PC-9 (cell line): ENCODE results near the gene CDC42BPB. TPM values are rescaled to one million over a fixed set of nuclear protein-coding genes. Genes with fewer than 3 reads are reported as not detected.

Source experiments
- BruUV-seq: library from RNA; stranded (reverse); fragments of 400-500 nt; replicated peaks from 2 replicates; lab custom pipeline; 2021; lab: Mats Ljungman, UMichigan
- CTCF ChIA-PET: fragments of 300-600 bp; sonication (Branson Sonifier 250); formaldehyde crosslinking; loops from one replicate; lab custom pipeline; 2022; ENCODE audit warnings: antibody characterized with exemption; lab: Charles Lee
- POLR2A ChIA-PET: fragments of 300-600 bp; sonication (Branson Sonifier 250); formaldehyde crosslinking; loops from one replicate; lab custom pipeline; 2022; ENCODE audit warnings: antibody characterized with exemption; ENCODE audit not compliant: unreplicated experiment; lab: Charles Lee
- DNase-seq, 2 experiments: peaks; one replicate each; pipeline versions ENCODE4 v3.0.0 to v3.0.0-alpha.2; 2015 to 2022; ENCODE audit warnings: mixed read lengths in 1 of 2
- H2AFZ ChIP-seq: fragments of 200-600 bp; sonication (generic); 2 replicates; pipeline ENCODE4 v1.8.1; 2017; ENCODE audit warnings: antibody characterized with exemption
- H3F3A ChIP-seq: fragments of 200-600 bp; sonication (generic); 2 replicates; pipeline ENCODE4 v1.8.1; 2017; ENCODE audit warnings: antibody characterized with exemption, mild to moderate bottlenecking, low read depth; ENCODE audit not compliant: insufficient read depth
- H3K27ac ChIP-seq: fragments of 200-600 bp; sonication (generic); 2 replicates; pipeline ENCODE4 v1.6.1; 2016; ENCODE audit warnings: mixed run types
- H3K27me3 ChIP-seq: fragments of 200-600 bp; sonication (generic); 2 replicates; pipeline ENCODE4 v1.6.1; 2016; ENCODE audit warnings: low read depth, mixed run types; ENCODE audit not compliant: insufficient read depth
- H3K36me3 ChIP-seq: fragments of 200-600 bp; sonication (generic); 2 replicates; pipeline ENCODE4 v1.6.1; 2016; ENCODE audit warnings: low read depth, mixed run types
- H3K4me1 ChIP-seq: fragments of 200-600 bp; sonication (generic); replicated peaks from 2 replicates; pipeline ENCODE4 v1.6.1; 2016; ENCODE audit warnings: mixed run types; ENCODE audit not compliant: insufficient read depth
- H3K4me2 ChIP-seq: fragments of 200-600 bp; sonication (generic); 2 replicates; pipeline ENCODE4 v1.6.1; 2017; ENCODE audit warnings: mixed run types
- H3K4me3 ChIP-seq: fragments of 200-600 bp; sonication (generic); 2 replicates; pipeline ENCODE4 v1.6.1; 2016; ENCODE audit warnings: mixed run types
- H3K79me2 ChIP-seq: fragments of 200-600 bp; sonication (generic); 2 replicates; pipeline ENCODE4 v1.6.1; 2017; ENCODE audit warnings: low read depth, mixed run types
- H3K9me2 ChIP-seq: fragments of 200-600 bp; sonication (generic); 2 replicates; pipeline ENCODE4 v1.8.1; 2017; ENCODE audit warnings: mild to moderate bottlenecking; ENCODE audit not compliant: insufficient read depth
- H3K9me3 ChIP-seq: fragments of 200-600 bp; sonication (generic); 2 replicates; pipeline ENCODE4 v1.8.1; 2016; ENCODE audit warnings: low read depth; ENCODE audit not compliant: insufficient read depth
- H4K20me1 ChIP-seq: fragments of 200-600 bp; sonication (generic); 2 replicates; pipeline ENCODE4 v1.8.1; 2017; ENCODE audit not compliant: insufficient read depth
- CTCF ChIP-seq: fragments of 200-600 bp; sonication (generic); conservative IDR thresholded peaks from 2 replicates; pipeline ENCODE4 v1.6.1; 2017; ENCODE audit warnings: mixed run types, antibody characterized with exemption, mild to moderate bottlenecking, moderate library complexity
- EZH2 ChIP-seq: fragments of 200-600 bp; sonication (generic); IDR thresholded peaks from 2 replicates; pipeline ENCODE4 v1.8.0; 2017; ENCODE audit warnings: antibody characterized with exemption, low read depth
- intact Hi-C: fragments of 100-400 bp; cut with micrococcal nuclease; formaldehyde crosslinking; loops from one replicate; pipeline ENCODE4 v1.10.0; 2022; ENCODE audit not compliant: unreplicated experiment
- total RNA-seq: library from RNA; stranded (reverse); gene quantifications from 2 replicates; pipeline ENCODE4 v1.2.3, GENCODE V29; 2021

Gene CDC42BPB
- total RNA-seq, 1 experiment from 2014 or later: 203 TPM

- H3K4me2 ChIP-seq: no peak overlapping the region
- no peak overlapping the region for H3K4me3 ChIP-seq
- no peak for DNase-seq
- POLR2A ChIA-PET: no interaction called here
- H4K20me1 ChIP-seq: peaks cover 16% of the 10 kb centered on the region; the same call in 1 of the 2 replicates
- BruUV-seq: no TSS peak
- H3K9me3 ChIP-seq: no peaks in the 10 kb centered on the region
- H3F3A ChIP-seq: peaks cover 11% of the 10 kb centered on the region; the same call in 1 of the 2 replicates
- no peak overlapping the region for H3K27ac ChIP-seq
- no peak overlapping the region for H2AFZ ChIP-seq
- no peaks in the 10 kb centered on the region for H3K4me1 ChIP-seq
- intact Hi-C loops: no loop called here
- TF ChIP-seq CTCF (no peak), EZH2 (no peak)
- no peaks in the 10 kb centered on the region for H3K9me2 ChIP-seq
- CTCF ChIA-PET: no interaction called here
- no peaks in the 10 kb centered on the region for H3K79me2 ChIP-seq
- no peaks in the 10 kb centered on the region for H3K27me3 ChIP-seq
- peaks cover 31% of the 10 kb centered on the region for H3K36me3 ChIP-seq
Measured at GRCh38 chr14:102942069-102942468, 115.3 kb downstream of the CDC42BPB start.

- no peak for DNase-seq
- H3K36me3 ChIP-seq: peaks cover 27% of the 10 kb centered on the region
- H3K4me2 ChIP-seq: no peak overlapping the region
- no peak overlapping the region for H3K4me3 ChIP-seq
- intact Hi-C loops: no loop called here
- no peak overlapping the region for H3K27ac ChIP-seq
- POLR2A ChIA-PET: no interaction called here
- CTCF ChIA-PET: no interaction called here
- TF ChIP-seq EZH2 (no peak), CTCF (no peak)
- H3K9me2 ChIP-seq: no peaks in the 10 kb centered on the region
- H2AFZ ChIP-seq: no peak overlapping the region
- H3K27me3 ChIP-seq: no peaks in the 10 kb centered on the region
- H3K9me3 ChIP-seq: no peaks in the 10 kb centered on the region
- H3F3A ChIP-seq: peaks cover 8% of the 10 kb centered on the region; the same call in 1 of the 2 replicates
- no TSS peak for BruUV-seq
- peaks cover 16% of the 10 kb centered on the region; the same call in 1 of the 2 replicates for H4K20me1 ChIP-seq
- H3K4me1 ChIP-seq: no peaks in the 10 kb centered on the region
- H3K79me2 ChIP-seq: no peaks in the 10 kb centered on the region
Measured at GRCh38 chr14:102941419-102942011, 115.8 kb downstream of the CDC42BPB start.

- Histone ChIP-seq H4K20me1 (peaks cover 21% of the 10 kb centered on the region; the same call in 1 of the 2 replicates), H3K27me3 (no peaks in the 10 kb centered on the region), H3K4me1 (no peaks in the 10 kb centered on the region), H3K4me2 (no peak overlapping the region), H3K9me2 (no peaks in the 10 kb centered on the region), H2AFZ (no peak overlapping the region), H3K79me2 (no peaks in the 10 kb centered on the region), H3K9me3 (no peaks in the 10 kb centered on the region), H3K27ac (no peak overlapping the region), H3F3A (peaks cover 12% of the 10 kb centered on the region), H3K36me3 (peaks cover 23% of the 10 kb centered on the region), H3K4me3 (no peak overlapping the region)
- ChIA-PET POLR2A (interaction anchor here (0.7 kb wide), 1 partner anchor 163 kb away, joined by 4 read pairs; no protein-coding TSS in a partner anchor), CTCF (no interaction called here)
- TF ChIP-seq CTCF (no peak), EZH2 (no peak)
- no peak for DNase-seq
- no TSS peak for BruUV-seq
- intact Hi-C loops: no loop called here
Measured at GRCh38 chr14:102940729-102941362, 116.5 kb downstream of the CDC42BPB start.
